Neuronal stem cell (in vitro differentiated cells): Measurements from ENCODE around the gene PVR.

Experiments
- DNase-seq: peaks from one replicate; pipeline ENCODE4 v3.0.0-alpha.2; 2013; ENCODE audit warnings: low spot score
- H2AFZ ChIP-seq: one replicate; pipeline ENCODE4 v1.6.1; 2013; ENCODE audit warnings: mild to moderate bottlenecking, low read length, inconsistent platforms
- H2AK5ac ChIP-seq: 2 replicates; pipeline ENCODE4 v1.6.1; 2013; ENCODE audit warnings: low read depth, mild to moderate bottlenecking, inconsistent platforms, low read length, moderate library complexity, mixed read lengths
- H2BK120ac ChIP-seq: 2 replicates; pipeline ENCODE4 v1.6.1; 2013; ENCODE audit warnings: low read depth, mild to moderate bottlenecking, inconsistent platforms, low read length, moderate library complexity, mixed read lengths
- H2BK12ac ChIP-seq: one replicate; pipeline ENCODE4 v1.6.1; 2013; ENCODE audit warnings: low read length, inconsistent platforms
- H2BK15ac ChIP-seq: 2 replicates; pipeline ENCODE4 v1.6.1; 2013; ENCODE audit warnings: mild to moderate bottlenecking, low read length, inconsistent platforms, mixed read lengths
- H2BK5ac ChIP-seq: one replicate; pipeline ENCODE4 v1.6.1; 2013; ENCODE audit warnings: inconsistent platforms, mild to moderate bottlenecking, low read length, moderate library complexity
- H3K14ac ChIP-seq: one replicate; pipeline ENCODE4 v1.6.1; 2013; ENCODE audit warnings: low read length, inconsistent platforms
- H3K18ac ChIP-seq: 2 replicates; pipeline ENCODE4 v1.6.1; 2013; ENCODE audit warnings: low read length, inconsistent platforms
- H3K23ac ChIP-seq: 2 replicates; pipeline ENCODE4 v1.6.1; 2013; ENCODE audit warnings: low read depth, mild to moderate bottlenecking, mixed read lengths, low read length, inconsistent platforms; ENCODE audit not compliant: poor library complexity
- H3K27ac ChIP-seq: replicated peaks from 3 replicates; pipeline ENCODE4 v1.5.1; 2013; ENCODE audit warnings: low read length, inconsistent platforms
- H3K27me3 ChIP-seq, 3 experiments: 2 replicates each; pipeline ENCODE4 v1.6.1; 2013; ENCODE audit warnings: low read length in 3 of 3, mild to moderate bottlenecking in 2 of 3, inconsistent platforms in 1 of 3, low read depth in 1 of 3, mixed read lengths in 1 of 3, moderate library complexity in 1 of 3; ENCODE audit not compliant: control insufficient read depth in 3 of 3, insufficient read depth in 3 of 3
- H3K36me3 ChIP-seq, 2 donors: replicated peaks in 1 of 2; 2 replicates each; pipeline ENCODE4 v1.6.1; 2013; ENCODE audit warnings: low read length in 2 of 2; ENCODE audit not compliant: control insufficient read depth in 2 of 2, insufficient read depth in 2 of 2
- H3K4ac ChIP-seq: 2 replicates; pipeline ENCODE4 v1.6.1; 2013; ENCODE audit warnings: inconsistent platforms, mild to moderate bottlenecking, low read length, moderate library complexity
- H3K4me1 ChIP-seq, 2 donors: 1 replicate in 1 of 2; 2 replicates in 1 of 2; pipeline ENCODE4 v1.6.1; 2013; ENCODE audit warnings: low read length in 2 of 2, low read depth in 1 of 2; ENCODE audit not compliant: control insufficient read depth in 2 of 2, insufficient read depth in 1 of 2
- H3K4me2 ChIP-seq: one replicate; pipeline ENCODE4 v1.6.1; 2013; ENCODE audit warnings: mild to moderate bottlenecking, low read length, inconsistent platforms; ENCODE audit not compliant: insufficient read depth, poor library complexity, severe bottlenecking
- H3K4me3 ChIP-seq, 2 donors: 2 replicates each; pipeline ENCODE4 v1.5.1; 2013; ENCODE audit warnings: low read length in 2 of 2, mild to moderate bottlenecking in 2 of 2, inconsistent platforms in 1 of 2, moderate library complexity in 1 of 2
- H3K79me1 ChIP-seq: one replicate; pipeline ENCODE4 v1.6.1; 2013; ENCODE audit warnings: low read depth, mild to moderate bottlenecking, inconsistent platforms, low read length, moderate library complexity
- H3K9ac ChIP-seq: one replicate; pipeline ENCODE4 v1.6.1; 2013; ENCODE audit warnings: mild to moderate bottlenecking, low read depth, low read length, inconsistent platforms; ENCODE audit not compliant: poor library complexity
- H3K9me3 ChIP-seq, 2 donors: replicated peaks in 1 of 2; 2 replicates each; pipeline versions ENCODE3 to v1.6.1; 2013; ENCODE audit warnings: low read length in 2 of 2, mild to moderate bottlenecking in 2 of 2, inconsistent platforms in 1 of 2, low read depth in 1 of 2, mixed read lengths in 1 of 2, moderate library complexity in 1 of 2; ENCODE audit not compliant: control insufficient read depth in 2 of 2, insufficient read depth in 1 of 2
- H4K8ac ChIP-seq: one replicate; pipeline ENCODE4 v1.6.1; 2013; ENCODE audit warnings: low read depth, mild to moderate bottlenecking, inconsistent platforms, low read length, moderate library complexity
- H4K91ac ChIP-seq: one replicate; pipeline ENCODE4 v1.6.1; 2013; ENCODE audit warnings: low read length, low read depth, mild to moderate bottlenecking, inconsistent platforms; ENCODE audit not compliant: poor library complexity
- WGBS, 2 donors: extraction: QIAGEN DNeasy Blood & Tissue Kit; methylation state at CpG; one replicate each; pipeline ENCODE4 v1.1.7; 2013; ENCODE audit warnings: missing lambda C conversion rate in 2 of 2, mixed read lengths in 1 of 2; ENCODE audit not compliant: insufficient read length in 2 of 2, insufficient replicate concordance in 1 of 2; ENCODE audit errors: extremely low coverage in 2 of 2; 5-methylcytosine and 5-hydroxymethylcytosine counted together

Gene PVR

DNA sequence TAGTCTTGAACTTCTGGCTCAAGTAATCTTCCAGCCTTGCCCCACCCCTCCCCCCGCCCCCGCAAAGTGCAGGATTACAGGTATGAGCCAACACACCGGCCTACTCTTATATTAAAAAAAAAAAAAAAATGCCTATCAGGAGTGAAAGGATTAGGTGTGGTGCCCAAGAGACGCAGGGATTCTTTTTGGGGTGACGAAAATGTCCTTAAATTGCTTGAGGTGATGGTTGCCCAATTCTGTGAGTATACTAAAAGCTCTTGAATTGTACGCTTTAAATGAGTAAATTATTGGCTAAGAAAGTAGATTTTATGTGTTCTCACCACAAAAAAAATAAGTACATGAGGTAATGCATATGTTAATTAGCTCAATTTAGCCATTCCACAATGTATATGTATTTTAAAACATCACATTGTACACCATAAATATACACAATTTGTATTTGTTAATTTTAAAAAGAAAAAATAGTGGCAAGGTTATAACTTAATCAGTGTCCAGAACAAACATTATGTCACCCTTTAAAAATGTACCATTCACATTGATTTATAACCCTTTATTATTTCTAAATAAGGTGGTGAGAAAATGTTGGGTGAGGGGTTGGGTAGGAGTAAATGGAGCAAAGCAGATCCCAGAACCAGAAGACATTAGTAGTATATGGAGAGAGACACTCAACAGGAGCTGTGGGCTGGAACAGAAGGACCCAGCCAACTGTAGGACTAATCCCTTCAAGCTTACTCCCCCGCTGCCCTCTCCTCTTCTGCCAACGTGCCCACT, 26.4 kb upstream of the PVR start:
- H4K8ac ChIP-seq, result no peak overlapping the region
- H3K27me3 ChIP-seq, result no peaks in the 10 kb centered on the region
- H3K4me2 ChIP-seq, result no peak overlapping the region
- no peak overlapping the region for H3K27ac ChIP-seq
- no peak overlapping the region for H3K4ac ChIP-seq
- H4K91ac ChIP-seq, result no peak overlapping the region
- no peak overlapping the region for H2AFZ ChIP-seq
- H3K36me3 ChIP-seq, result no peaks in the 10 kb centered on the region
- no peak overlapping the region for H2BK12ac ChIP-seq
- no peak for DNase-seq
- H3K18ac ChIP-seq, result no peak overlapping the region
- H2BK15ac ChIP-seq, result no peak overlapping the region
- no peak overlapping the region for H3K4me3 ChIP-seq
- no peaks in the 10 kb centered on the region for H3K9me3 ChIP-seq
- no peak overlapping the region for H2BK5ac ChIP-seq
- H2AK5ac ChIP-seq, result no peak overlapping the region
- H3K4me1 ChIP-seq, result no peaks in the 10 kb centered on the region
- H3K9ac ChIP-seq, result no peak overlapping the region
- H3K14ac ChIP-seq, result no peak overlapping the region
- WGBS, 2 donors, result no CpG with 5 or more reads among the region's 8 CpGs
- no peak overlapping the region for H2BK120ac ChIP-seq
- H3K23ac ChIP-seq, result no peak overlapping the region
- no peaks in the 10 kb centered on the region for H3K79me1 ChIP-seq

DNA sequence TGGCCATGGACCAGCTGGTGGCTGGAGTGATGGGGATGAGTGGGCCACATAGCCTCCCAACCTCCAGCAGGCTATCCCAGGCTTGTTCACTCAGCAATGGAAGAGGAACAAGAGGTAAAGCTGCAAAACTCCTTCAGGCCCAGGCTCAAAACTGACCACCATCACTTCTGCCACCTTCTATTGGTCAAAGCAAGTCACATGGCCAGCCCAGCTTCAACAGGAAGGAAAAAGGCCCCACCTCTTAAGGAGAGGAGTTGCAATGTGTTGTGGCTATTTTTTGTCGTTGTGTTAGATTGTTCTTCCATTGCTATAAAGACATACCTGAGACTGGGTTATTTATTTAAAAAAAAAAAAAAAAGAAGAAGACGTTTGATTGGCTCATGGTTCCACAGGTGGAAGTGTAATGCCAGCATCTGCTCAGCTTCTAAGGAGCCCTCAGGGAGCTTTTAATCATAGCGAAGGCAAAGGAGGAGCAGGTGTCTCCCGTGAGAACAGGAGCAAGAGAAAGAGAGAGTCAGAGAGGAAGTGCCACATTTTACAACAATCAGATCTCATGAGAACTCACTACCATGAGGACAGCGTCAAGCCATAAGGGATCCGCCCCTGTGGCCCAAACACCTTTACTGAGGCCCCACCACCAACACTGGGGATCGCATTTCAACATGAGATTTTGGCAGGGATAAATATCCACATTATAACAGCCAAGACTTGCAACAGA, 24.9 kb upstream of the PVR start:
- no peaks in the 10 kb centered on the region for H3K4me1 ChIP-seq
- no peak overlapping the region for H3K4me2 ChIP-seq
- no peaks in the 10 kb centered on the region for H3K36me3 ChIP-seq
- H3K14ac ChIP-seq, result no peak overlapping the region
- no peak overlapping the region for H4K8ac ChIP-seq
- H2BK5ac ChIP-seq, result no peak overlapping the region
- no peak overlapping the region for H2BK15ac ChIP-seq
- no peak overlapping the region for H2BK120ac ChIP-seq
- no peak overlapping the region for H4K91ac ChIP-seq
- no peak overlapping the region for H3K4ac ChIP-seq
- no peaks in the 10 kb centered on the region for H3K27me3 ChIP-seq
- no CpG with 5 or more reads among the region's 7 CpGs for WGBS, 2 donors
- no peak overlapping the region for H3K4me3 ChIP-seq
- H3K23ac ChIP-seq, result no peak overlapping the region
- no peak overlapping the region for H2BK12ac ChIP-seq
- H3K79me1 ChIP-seq, result no peaks in the 10 kb centered on the region
- no peak overlapping the region for H2AFZ ChIP-seq
- no peak overlapping the region for H3K9ac ChIP-seq
- DNase-seq, result no peak
- H3K9me3 ChIP-seq, result no peaks in the 10 kb centered on the region
- no peak overlapping the region for H2AK5ac ChIP-seq
- no peak overlapping the region for H3K18ac ChIP-seq
- H3K27ac ChIP-seq, result no peak overlapping the region

DNA sequence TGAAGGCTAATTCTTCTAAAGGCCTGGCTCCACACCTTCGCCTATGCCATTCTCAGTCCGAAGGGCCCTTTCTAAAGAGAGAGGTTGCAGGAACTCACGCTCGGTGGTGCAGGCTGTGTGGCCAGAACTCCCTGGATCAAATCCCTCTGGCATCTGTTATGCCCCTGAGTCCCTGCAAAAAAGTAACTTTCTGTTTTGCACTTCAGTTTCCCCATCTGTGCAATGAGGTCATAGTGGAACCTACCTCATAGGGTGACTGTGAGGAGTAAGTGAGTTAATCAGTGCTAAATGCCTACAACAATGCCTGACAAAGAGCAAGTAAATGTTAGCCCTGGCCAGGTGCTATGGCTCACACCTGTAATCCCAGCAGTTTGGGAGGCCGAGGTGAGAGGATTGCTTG, 23.0 kb upstream of the PVR start:
- H3K4me2 ChIP-seq, result no peak overlapping the region
- no peak overlapping the region for H3K18ac ChIP-seq
- no peak overlapping the region for H2BK15ac ChIP-seq
- H3K14ac ChIP-seq, result no peak overlapping the region
- no peaks in the 10 kb centered on the region for H3K9me3 ChIP-seq
- no peak overlapping the region for H2AK5ac ChIP-seq
- no peak overlapping the region for H2BK120ac ChIP-seq
- no peak overlapping the region for H2BK12ac ChIP-seq
- no peaks in the 10 kb centered on the region for H3K36me3 ChIP-seq
- H3K27ac ChIP-seq, result no peak overlapping the region
- no peak overlapping the region for H4K8ac ChIP-seq
- no peak for DNase-seq
- no peak overlapping the region for H4K91ac ChIP-seq
- no CpG with 5 or more reads among the region's 5 CpGs for WGBS, 2 donors
- H2AFZ ChIP-seq, result no peak overlapping the region
- H2BK5ac ChIP-seq, result no peak overlapping the region
- H3K4ac ChIP-seq, result no peak overlapping the region
- no peaks in the 10 kb centered on the region for H3K27me3 ChIP-seq
- no peaks in the 10 kb centered on the region for H3K79me1 ChIP-seq
- no peak overlapping the region for H3K9ac ChIP-seq
- H3K23ac ChIP-seq, result no peak overlapping the region
- H3K4me3 ChIP-seq, result no peak overlapping the region
- H3K4me1 ChIP-seq, result no peaks in the 10 kb centered on the region

DNA sequence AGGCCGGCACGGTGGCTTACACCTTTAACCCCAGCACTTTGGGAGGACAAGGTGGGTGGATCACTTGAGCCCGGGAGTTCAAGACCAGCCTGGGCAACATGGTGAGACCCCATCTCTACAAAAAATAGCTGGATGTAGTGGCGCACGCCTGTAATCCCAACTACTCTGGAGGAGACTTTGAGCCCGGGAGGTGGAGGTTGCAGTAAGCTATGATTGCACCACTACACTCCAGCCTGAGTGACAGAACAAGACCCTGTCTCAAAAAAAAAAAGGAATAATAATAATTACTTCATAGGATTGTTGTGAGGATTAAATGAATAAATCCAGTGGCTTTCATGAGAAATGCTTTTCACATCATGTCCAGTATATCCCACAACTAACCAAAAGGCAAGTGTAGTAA, 22.3 kb upstream of the PVR start:
- no peak overlapping the region for H2BK120ac ChIP-seq
- H3K27ac ChIP-seq, result no peak overlapping the region

More for the DNA sequence above, 22.3 kb upstream of the PVR start:
- H3K4me1 ChIP-seq, result no peaks in the 10 kb centered on the region
- H2AFZ ChIP-seq, result no peak overlapping the region
- no peak overlapping the region for H3K18ac ChIP-seq
- H3K79me1 ChIP-seq, result no peaks in the 10 kb centered on the region
- H3K4me2 ChIP-seq, result no peak overlapping the region
- no peak overlapping the region for H2BK15ac ChIP-seq
- H3K9me3 ChIP-seq, result peaks cover 0 to 2% of the 10 kb centered on the region in 2 donors
- WGBS, 2 donors, result no CpG with 5 or more reads among the region's 6 CpGs
- H3K9ac ChIP-seq, result no peak overlapping the region
- no peak overlapping the region for H2BK5ac ChIP-seq
- DNase-seq, result no peak
- H3K4me3 ChIP-seq, result no peak overlapping the region
- no peak overlapping the region for H3K4ac ChIP-seq
- H4K8ac ChIP-seq, result no peak overlapping the region
- no peak overlapping the region for H3K14ac ChIP-seq
- no peaks in the 10 kb centered on the region for H3K36me3 ChIP-seq
- H2AK5ac ChIP-seq, result no peak overlapping the region
- H2BK12ac ChIP-seq, result no peak overlapping the region
- H3K23ac ChIP-seq, result no peak overlapping the region
- H4K91ac ChIP-seq, result no peak overlapping the region
- no peaks in the 10 kb centered on the region for H3K27me3 ChIP-seq
